HG03442 (cell line): ENCODE data around the gene TOMM40L.

Experiments
- ATAC-seq: cut with Tn5 transposase; IDR thresholded peaks from one replicate; pipeline ENCODE4 v1.9.1; 2021; ENCODE audit warnings: mild to moderate bottlenecking, moderate library complexity; ENCODE audit not compliant: unreplicated experiment

The TOMM40L gene

GRCh38 chr1:161225534-161226319, at the start of gene TOMM40L:
Gene TOMM40L, plus strand, starts transcription at chr1:161226060. Its CDS starts 430 bp downstream, at chr1:161226490.
- peak; percentile 96 for ATAC-seq

- ATAC-seq = no peak
Measured at GRCh38 chr1:161176468-161177111, 49.3 kb upstream of the TOMM40L start.

- peak; percentile 71 for ATAC-seq
Measured at GRCh38 chr1:161177112-161177935, 48.5 kb upstream of the TOMM40L start, which contains the start of gene B4GALT3. Gene B4GALT3, minus strand, starts transcription at chr1:161177507. Its CDS starts 1,447 bp downstream, at chr1:161176060.

- no peak for ATAC-seq
Measured at GRCh38 chr1:161177936-161178244, 48.0 kb upstream of the TOMM40L start.

- no peak for ATAC-seq
Measured at GRCh38 chr1:161179698-161180097, 46.2 kb upstream of the TOMM40L start.

- ATAC-seq = no peak
Measured at GRCh38 chr1:161180639-161181038, 45.2 kb upstream of the TOMM40L start.

- peak; percentile 53 for ATAC-seq
Measured at GRCh38 chr1:161182214-161182613, 43.6 kb upstream of the TOMM40L start.

GRCh38 chr1:161185282-161185682, 40.6 kb upstream of the TOMM40L start:
- ATAC-seq = peak; percentile 58

- ATAC-seq = peak; percentile 23
Measured at GRCh38 chr1:161185732-161186311, 40.0 kb upstream of the TOMM40L start.

- ATAC-seq = no peak
Measured at GRCh38 chr1:161187311-161187710, 38.5 kb upstream of the TOMM40L start.

GRCh38 chr1:161188381-161188780, 37.5 kb upstream of the TOMM40L start:
- no peak for ATAC-seq

- ATAC-seq = no peak
Measured at GRCh38 chr1:161189036-161189435, 36.8 kb upstream of the TOMM40L start.

- no peak for ATAC-seq
Measured at GRCh38 chr1:161190962-161191521, 34.8 kb upstream of the TOMM40L start.

- ATAC-seq = no peak
Measured at GRCh38 chr1:161191971-161192370, 33.9 kb upstream of the TOMM40L start.

- peak; percentile 72 for ATAC-seq
Measured at GRCh38 chr1:161192476-161193465, 33.1 kb upstream of the TOMM40L start.

- ATAC-seq = no peak
Measured at GRCh38 chr1:161193561-161194235, 32.2 kb upstream of the TOMM40L start.

- ATAC-seq = no peak
Measured at GRCh38 chr1:161195171-161195570, 30.7 kb upstream of the TOMM40L start.

- ATAC-seq = no peak
Measured at GRCh38 chr1:161196111-161196510, 29.7 kb upstream of the TOMM40L start.
